ENCODE measurements around the gene GRB14.
"Not testable (repeated sequence)": the region's sequence is repeated elsewhere in the genome, so short reads cannot be mapped to it uniquely, and the experiment has no call there.

The GRB14 gene

DNA sequence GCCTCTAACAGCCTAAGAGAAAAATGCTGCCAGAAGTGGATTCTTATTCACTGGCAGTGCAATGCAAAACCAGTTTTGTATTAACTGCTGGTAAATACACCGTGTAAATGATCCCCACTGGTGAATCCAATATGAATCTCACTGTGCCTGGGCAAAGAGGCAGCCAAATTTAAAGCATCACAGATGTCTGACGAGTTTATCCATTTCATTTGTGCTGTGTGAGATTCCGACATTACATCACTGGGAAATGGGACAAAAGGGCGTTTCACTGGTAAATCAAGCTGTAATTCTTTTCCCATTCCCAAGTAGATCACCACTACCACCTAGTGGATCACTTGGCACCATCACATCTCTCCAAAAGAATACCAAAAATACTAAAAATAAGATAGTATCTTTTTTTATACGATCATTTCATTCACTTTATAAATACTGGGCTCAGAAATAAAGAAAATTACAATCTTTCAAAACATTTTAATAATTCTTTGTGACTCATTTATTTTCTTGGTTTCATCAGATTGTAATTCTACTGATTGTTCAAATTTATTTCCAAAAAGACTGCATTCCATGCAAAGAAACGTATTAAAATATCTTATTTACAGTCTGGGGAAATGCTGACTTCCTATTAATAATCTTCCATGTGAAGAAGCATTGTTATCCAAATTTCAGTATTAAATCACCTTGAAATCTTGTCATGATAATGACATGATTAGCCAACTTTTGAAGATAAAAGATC, 125.6 kb downstream of the GRB14 start:
- no peak for DNase-seq (ENCODE audit: low read depth in 2 of 2)

DNA sequence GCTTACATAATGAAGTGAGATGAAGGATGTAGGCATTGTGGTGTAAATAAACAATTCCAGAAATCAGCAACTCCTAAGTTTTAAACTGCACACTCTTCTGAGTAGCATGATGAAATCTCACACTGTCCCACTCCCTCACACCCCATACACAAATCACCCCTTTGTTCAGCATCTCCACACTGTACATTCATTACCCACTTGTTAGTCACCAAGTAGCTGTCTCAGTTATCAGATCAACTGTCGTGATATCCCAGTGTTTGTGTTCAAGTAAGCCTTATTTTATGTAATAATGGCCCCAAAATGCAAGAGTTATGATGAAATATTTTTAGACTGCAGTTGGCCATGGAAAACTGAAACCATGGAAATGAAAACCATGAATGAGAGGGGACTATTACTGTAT, 135.7 kb downstream of the GRB14 start:
- DNase-seq (ENCODE audit: low read depth in 2 of 2): no peak

- DNase-seq (ENCODE audit: low read depth in 2 of 2): no peak
Observed at GRCh38 chr2:164479460-164479859, 141.8 kb downstream of the GRB14 start.

DNA sequence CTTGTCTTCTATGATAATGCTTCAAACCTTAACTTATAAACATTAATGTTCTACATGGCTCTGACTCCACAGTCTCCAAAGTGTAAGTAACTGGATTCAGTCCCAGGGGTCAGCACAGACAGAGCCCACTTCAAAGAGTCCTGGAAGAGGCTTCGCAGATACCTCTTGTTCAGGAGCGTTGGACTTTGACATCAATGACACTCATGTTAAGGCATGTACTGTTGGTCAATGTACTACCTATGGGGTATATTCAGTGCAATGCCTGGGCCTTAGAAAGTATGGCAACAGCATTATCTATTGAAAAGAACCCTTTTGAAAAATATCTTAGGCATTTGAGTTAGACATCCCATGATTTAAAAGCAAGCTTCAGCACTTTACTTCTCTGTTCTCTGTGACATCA, 143.1 kb downstream of the GRB14 start:
- DNase-seq (ENCODE audit: low read depth in 2 of 2): no peak

- no peak for DNase-seq (ENCODE audit: low read depth in 2 of 2)
Observed at GRCh38 chr2:164474873-164475272, 146.4 kb downstream of the GRB14 start.

- DNase-seq (ENCODE audit: low read depth in 2 of 2): no peak
Observed at GRCh38 chr2:164473021-164473420, 148.3 kb downstream of the GRB14 start.

- not testable (repeated sequence) for DNase-seq (ENCODE audit: low read depth in 2 of 2)
Observed at GRCh38 chr2:164465047-164465446, 156.2 kb downstream of the GRB14 start.

- no peak for DNase-seq (ENCODE audit: low read depth in 2 of 2)
Observed at GRCh38 chr2:164464376-164464775, 156.9 kb downstream of the GRB14 start.

- DNase-seq (ENCODE audit: low read depth in 2 of 2): no peak
Observed at GRCh38 chr2:164458792-164459191, 162.5 kb downstream of the GRB14 start.

GRCh38 chr2:164457271-164457670, 164.0 kb downstream of the GRB14 start:
- DNase-seq (ENCODE audit: low read depth in 2 of 2): no peak

- no peak for DNase-seq (ENCODE audit: low read depth in 2 of 2)
Observed at GRCh38 chr2:164456619-164457018, 164.7 kb downstream of the GRB14 start.

GRCh38 chr2:164453656-164454305, 167.5 kb downstream of the GRB14 start:
- no peak for DNase-seq (ENCODE audit: low read depth in 2 of 2)

DNA sequence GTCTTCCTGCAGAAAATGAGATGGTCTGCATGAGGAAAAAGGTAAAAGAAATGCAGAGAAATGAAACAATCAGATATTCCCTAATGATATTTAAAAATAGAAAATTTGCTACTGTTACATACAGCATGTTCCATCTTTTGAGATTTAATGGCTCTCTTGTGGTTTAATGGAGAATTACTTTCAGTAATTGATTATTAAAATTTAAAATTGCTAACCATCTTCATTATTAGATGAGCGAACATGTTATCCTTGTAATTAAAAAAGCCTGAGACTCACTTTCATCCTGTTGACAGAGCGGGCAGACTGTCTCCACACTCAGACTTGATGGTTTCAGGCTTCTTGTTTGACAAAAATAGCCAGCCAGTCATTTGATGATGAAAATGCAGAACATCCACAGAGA, 171.0 kb downstream of the GRB14 start:
- no peak for DNase-seq (ENCODE audit: low read depth in 2 of 2)

- DNase-seq (ENCODE audit: low read depth in 2 of 2): no peak
Observed at GRCh38 chr2:164449706-164450105, 171.6 kb downstream of the GRB14 start.

GRCh38 chr2:164447660-164448059, 173.6 kb downstream of the GRB14 start:
- no peak for DNase-seq (ENCODE audit: low read depth in 2 of 2)

Data from stimulated activated CD8-positive, alpha-beta memory T cell treated with anti-CD3 and anti-CD28 coated beads, Interleukin-15, amount 100 ng/mL, for 4 hours (primary cell).